Neuron (in vitro differentiated cells): ENCODE data around the gene MMP7.

Source experiments
- H2AFZ ChIP-seq: one replicate; pipeline ENCODE4 v1.6.1; 2013; ENCODE audit warnings: low read depth, mild to moderate bottlenecking, inconsistent platforms, low read length, moderate library complexity
- H3K27me3 ChIP-seq: one replicate; pipeline ENCODE4 v1.6.1; 2013; ENCODE audit warnings: low read length; ENCODE audit not compliant: insufficient read depth
- H3K36me3 ChIP-seq: one replicate; pipeline ENCODE4 v1.6.1; 2013; ENCODE audit warnings: low read length; ENCODE audit not compliant: insufficient read depth
- H3K4me1 ChIP-seq: one replicate; pipeline ENCODE4 v1.6.1; 2013; ENCODE audit warnings: low read length; ENCODE audit not compliant: insufficient read depth
- H3K4me3 ChIP-seq: 2 replicates; pipeline ENCODE4 v1.5.1; 2013; ENCODE audit warnings: mild to moderate bottlenecking, low read length, moderate library complexity
- H3K9me3 ChIP-seq: one replicate; pipeline ENCODE4 v1.6.1; 2013; ENCODE audit warnings: low read length

MMP7 gene, protein sequence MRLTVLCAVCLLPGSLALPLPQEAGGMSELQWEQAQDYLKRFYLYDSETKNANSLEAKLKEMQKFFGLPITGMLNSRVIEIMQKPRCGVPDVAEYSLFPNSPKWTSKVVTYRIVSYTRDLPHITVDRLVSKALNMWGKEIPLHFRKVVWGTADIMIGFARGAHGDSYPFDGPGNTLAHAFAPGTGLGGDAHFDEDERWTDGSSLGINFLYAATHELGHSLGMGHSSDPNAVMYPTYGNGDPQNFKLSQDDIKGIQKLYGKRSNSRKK

DNA sequence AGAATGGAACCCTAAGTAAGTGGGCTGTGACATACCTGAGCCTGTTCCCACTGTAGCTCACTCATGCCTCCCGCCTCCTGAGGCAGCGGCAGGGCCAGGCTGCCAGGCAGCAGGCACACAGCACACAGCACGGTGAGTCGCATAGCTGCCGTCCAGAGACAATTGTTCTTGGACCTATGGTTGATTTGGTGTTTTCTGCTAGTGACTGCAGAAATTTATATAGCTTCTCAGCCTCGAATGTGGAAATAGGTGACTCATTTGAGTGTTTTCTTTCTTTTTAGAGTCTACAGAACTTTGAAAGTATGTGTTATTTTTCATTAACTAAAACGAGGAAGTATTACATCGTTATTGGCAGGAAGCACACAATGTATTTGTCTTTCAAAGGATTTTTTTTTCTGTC, at the start of gene MMP7:
Gene MMP7 (minus strand): TSS at position 190 of the 400 bp plus-strand sequence. CDS start 47 bp downstream, at position 143.
- no peaks in the 10 kb centered on the region for H3K27me3 ChIP-seq

DNA sequence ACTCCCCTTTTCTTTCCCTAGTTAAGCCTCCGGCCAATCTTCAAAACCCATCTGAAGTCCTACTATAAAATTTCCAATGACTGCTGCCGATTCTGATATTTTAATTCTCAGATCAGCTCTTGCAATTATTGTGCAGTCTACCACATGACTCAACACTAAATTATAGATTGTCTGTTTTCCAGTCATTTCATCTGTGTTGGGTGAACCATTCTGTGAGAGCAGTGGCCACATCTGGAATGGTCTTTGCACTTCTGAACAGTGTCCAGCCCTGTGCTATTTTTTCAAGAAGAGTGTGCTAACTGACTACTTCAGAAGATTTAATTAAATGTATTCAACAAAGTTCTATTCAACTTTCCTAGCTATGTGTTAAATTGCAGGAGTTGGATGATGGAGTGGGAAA, 47.2 kb upstream of the MMP7 start:
- no peak overlapping the region for H3K4me3 ChIP-seq
- H3K9me3 ChIP-seq: no peaks in the 10 kb centered on the region
- H2AFZ ChIP-seq: no peak overlapping the region
- H3K36me3 ChIP-seq: no peaks in the 10 kb centered on the region
- no peaks in the 10 kb centered on the region for H3K27me3 ChIP-seq
- no peaks in the 10 kb centered on the region for H3K4me1 ChIP-seq

More for the DNA sequence above, at the start of gene MMP7:
- Histone ChIP-seq H3K4me3 (no peak within 1 kb of the TSS), H3K36me3 (no peaks in the 10 kb centered on the region), H2AFZ (no peak within 1 kb of the TSS), H3K4me1 (no peaks in the 10 kb centered on the region), H3K9me3 (no peaks in the 10 kb centered on the region)

DNA sequence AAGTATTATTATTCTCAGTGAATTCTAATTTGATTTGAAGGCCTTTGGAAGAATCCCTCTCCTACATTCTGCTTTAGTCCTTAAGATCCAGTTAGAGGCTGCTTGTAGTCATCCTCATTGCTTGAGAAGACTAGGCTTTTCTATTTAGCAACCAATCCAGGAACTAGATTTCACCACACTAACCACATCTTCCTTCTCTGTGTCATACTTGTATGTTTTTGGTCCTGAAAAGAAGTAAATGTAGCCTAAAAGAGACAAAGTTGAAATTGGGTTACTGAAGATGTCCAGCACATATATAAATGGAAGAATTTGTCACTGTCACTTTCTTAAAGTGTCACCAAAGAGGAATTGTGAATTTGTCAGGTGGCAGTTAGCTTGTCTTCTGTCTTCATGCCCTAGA, 46.6 kb upstream of the MMP7 start:
- Histone ChIP-seq H3K4me1 (no peaks in the 10 kb centered on the region), H3K9me3 (no peaks in the 10 kb centered on the region), H3K27me3 (no peaks in the 10 kb centered on the region), H3K4me3 (no peak overlapping the region), H2AFZ (no peak overlapping the region), H3K36me3 (no peaks in the 10 kb centered on the region)

DNA sequence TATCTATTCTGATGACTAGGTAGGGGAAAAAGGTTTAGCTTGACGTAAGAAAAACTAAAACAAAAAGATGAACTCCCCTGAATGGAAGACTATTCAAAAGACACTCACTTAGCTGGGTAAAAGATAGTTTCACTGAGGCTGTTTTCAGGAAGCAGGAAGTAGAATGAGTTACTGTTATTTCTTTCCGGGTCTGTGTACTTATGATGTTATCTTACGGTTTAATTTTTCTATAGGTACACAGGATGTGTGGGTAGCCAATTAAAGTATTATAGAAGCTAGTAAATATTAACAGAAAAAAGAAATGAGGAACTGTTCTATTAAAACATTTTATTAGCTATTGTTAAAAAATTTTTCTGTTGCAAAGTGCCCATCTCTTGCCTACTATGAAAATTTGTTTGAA, 45.8 kb upstream of the MMP7 start:
- Histone ChIP-seq H3K4me3 (no peak overlapping the region), H3K27me3 (no peaks in the 10 kb centered on the region), H3K36me3 (no peaks in the 10 kb centered on the region), H3K9me3 (no peaks in the 10 kb centered on the region), H2AFZ (no peak overlapping the region), H3K4me1 (no peaks in the 10 kb centered on the region)

DNA sequence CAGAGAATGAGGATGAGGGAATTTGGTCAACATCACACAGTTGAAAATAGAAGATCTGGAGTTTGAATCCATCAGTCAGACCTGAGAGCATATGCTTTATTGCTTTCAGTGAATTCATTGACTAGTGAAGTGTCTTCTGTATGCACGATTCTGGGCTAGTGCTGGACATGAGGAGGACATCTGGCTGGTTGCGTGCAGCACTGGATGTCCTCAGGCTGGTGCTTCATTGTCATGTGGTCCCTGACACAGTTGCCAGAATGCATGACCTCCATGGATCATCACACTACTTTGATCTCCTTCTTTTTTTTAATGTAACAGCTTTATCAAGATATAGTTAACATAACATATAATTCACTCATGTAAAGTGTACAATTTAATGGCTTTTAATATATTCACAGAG, 44.5 kb upstream of the MMP7 start:
- Histone ChIP-seq H3K27me3 (no peaks in the 10 kb centered on the region), H3K36me3 (no peaks in the 10 kb centered on the region), H3K9me3 (no peaks in the 10 kb centered on the region), H3K4me3 (no peak overlapping the region), H3K4me1 (no peaks in the 10 kb centered on the region), H2AFZ (no peak overlapping the region)

DNA sequence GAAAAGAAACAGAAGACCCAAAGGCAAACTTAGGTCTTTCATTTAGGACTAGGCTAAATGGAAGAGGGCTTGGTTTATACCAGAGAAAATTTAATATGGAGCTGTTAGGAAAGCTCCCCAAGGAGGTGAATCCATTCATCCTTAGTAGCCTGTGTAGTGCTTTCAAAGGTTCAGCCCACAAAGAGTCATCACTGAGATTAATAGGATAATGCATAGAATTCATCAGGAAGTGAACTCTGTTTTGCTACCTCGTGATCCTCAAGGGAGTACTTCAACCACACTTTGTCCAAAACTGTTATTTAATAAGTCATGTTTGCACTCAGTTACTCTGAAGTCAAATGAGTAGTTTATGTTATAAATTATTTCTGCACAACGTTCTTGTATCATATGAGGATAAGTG, 43.3 kb upstream of the MMP7 start:
- no peak overlapping the region for H2AFZ ChIP-seq
- no peaks in the 10 kb centered on the region for H3K36me3 ChIP-seq
- H3K9me3 ChIP-seq: no peaks in the 10 kb centered on the region
- no peak overlapping the region for H3K4me3 ChIP-seq
- H3K4me1 ChIP-seq: no peaks in the 10 kb centered on the region
- H3K27me3 ChIP-seq: no peaks in the 10 kb centered on the region

DNA sequence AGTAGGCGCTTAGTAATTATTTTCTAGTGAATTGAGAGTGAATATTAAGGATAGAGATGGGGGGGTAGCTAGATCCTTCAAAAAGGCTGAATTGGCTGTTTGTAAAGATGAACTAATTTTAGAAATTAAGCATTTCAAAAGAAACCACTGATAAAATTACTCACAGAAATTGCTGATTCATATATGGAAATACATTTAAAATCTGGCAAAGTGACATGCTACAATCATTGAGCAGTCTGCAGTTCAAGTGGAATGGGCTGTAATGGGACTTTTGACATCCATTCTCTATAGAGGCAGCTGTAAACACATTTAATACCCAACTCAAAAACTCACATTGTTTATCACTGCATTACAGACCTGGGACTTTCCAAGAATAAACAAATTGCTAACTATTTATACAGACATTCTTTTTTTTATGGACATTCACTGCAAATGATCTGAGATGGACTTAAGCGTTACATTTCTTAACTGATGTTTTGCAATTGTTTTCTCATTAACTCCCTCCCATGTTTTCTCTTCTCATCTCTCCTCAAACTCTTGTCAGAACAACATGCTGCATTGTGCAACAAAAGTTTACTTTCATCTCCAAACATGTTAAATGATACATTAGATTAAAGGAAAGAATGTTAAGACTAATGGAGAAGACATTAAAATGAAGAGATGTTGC, 42.1 kb upstream of the MMP7 start:
- H2AFZ ChIP-seq: no peak overlapping the region
- H3K4me1 ChIP-seq: no peaks in the 10 kb centered on the region
- no peaks in the 10 kb centered on the region for H3K27me3 ChIP-seq
- no peaks in the 10 kb centered on the region for H3K9me3 ChIP-seq
- no peak overlapping the region for H3K4me3 ChIP-seq
- H3K36me3 ChIP-seq: no peaks in the 10 kb centered on the region

DNA sequence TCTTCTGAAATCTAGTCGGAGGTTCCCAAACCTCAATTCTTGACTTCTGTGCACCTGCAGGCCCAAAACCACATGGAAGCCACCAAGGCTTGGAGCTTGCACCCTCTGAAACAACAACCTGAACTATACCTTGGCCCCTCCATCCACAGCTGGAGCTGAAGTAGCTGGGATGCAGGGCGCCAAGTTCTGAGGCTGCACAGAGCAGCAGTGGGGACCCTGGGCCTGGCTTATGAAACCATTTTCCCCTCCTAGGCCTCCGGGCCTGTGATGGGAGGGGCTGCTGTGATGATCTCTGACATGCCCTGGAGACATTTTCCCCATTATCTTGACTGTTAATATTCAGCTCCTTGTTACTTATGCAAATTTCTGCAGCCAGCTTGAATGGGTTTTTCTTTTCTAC, 38.3 kb upstream of the MMP7 start:
- H3K4me3 ChIP-seq: no peak overlapping the region
- no peak overlapping the region for H2AFZ ChIP-seq
- no peaks in the 10 kb centered on the region for H3K27me3 ChIP-seq
- no peaks in the 10 kb centered on the region for H3K4me1 ChIP-seq
- H3K36me3 ChIP-seq: no peaks in the 10 kb centered on the region
- no peaks in the 10 kb centered on the region for H3K9me3 ChIP-seq

DNA sequence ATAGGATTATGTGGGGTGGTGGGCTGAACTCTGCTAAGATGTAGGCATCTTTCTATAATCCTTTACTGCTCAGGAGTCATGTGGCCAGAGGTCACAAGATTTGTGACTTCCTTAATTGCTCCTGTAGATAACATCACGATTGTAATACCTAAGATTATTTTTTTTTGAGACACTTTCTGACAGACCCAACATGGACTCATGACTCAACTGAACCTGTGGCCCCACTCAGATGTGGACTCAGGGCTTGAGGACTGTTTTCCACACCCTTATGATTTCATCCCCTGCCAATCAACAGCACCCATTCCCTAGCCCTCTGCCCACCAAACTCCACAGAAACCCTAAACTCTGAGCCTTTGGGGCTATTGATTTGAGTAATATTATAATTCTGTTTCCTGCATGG, 35.6 kb upstream of the MMP7 start:
- no peaks in the 10 kb centered on the region for H3K36me3 ChIP-seq
- no peaks in the 10 kb centered on the region for H3K27me3 ChIP-seq
- H2AFZ ChIP-seq: no peak overlapping the region
- no peaks in the 10 kb centered on the region for H3K9me3 ChIP-seq
- H3K4me1 ChIP-seq: no peaks in the 10 kb centered on the region
- no peak overlapping the region for H3K4me3 ChIP-seq

DNA sequence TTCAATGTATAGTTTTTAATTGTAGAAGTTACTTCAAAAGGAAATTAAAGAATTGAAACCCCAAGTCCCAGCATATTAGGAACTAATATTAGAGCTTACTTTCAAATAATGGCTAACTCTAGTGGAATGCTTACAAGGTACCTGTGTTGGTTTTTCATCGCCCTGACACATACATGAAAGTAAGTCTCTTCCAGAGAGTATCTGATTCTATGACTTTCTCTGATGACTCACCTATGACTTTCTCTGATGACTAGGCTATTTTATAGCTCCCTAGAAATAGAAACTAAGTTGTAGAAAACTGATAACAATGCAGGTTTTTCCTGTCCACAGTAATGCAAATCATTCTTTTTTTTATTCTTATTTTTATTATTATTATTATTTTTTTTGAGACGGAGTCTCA, 33.6 kb upstream of the MMP7 start:
- H3K36me3 ChIP-seq: no peaks in the 10 kb centered on the region
- no peak overlapping the region for H2AFZ ChIP-seq
- no peaks in the 10 kb centered on the region for H3K27me3 ChIP-seq
- H3K9me3 ChIP-seq: no peaks in the 10 kb centered on the region
- no peak overlapping the region for H3K4me3 ChIP-seq
- no peaks in the 10 kb centered on the region for H3K4me1 ChIP-seq

DNA sequence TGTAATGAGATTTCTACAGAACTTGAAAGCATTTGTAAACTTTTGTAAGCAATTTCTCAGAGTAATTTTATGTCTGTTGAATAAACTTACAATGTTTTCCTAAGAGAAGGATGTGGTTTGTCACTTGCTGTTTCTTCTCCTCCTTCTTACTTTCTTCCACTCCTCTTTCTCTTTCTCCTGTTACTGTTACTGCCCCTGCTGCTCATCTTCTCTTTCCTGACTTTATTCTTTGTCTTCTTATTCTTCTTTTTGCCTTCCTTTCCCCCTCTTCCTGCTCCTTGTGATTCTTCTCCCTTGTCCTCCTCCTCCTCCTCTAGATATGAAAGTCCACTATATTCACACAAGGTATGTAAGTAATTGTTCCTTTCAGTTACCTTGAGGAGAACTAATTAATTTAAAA, 31.1 kb upstream of the MMP7 start:
- H3K27me3 ChIP-seq: no peaks in the 10 kb centered on the region
- H3K9me3 ChIP-seq: no peaks in the 10 kb centered on the region
- H3K4me1 ChIP-seq: no peaks in the 10 kb centered on the region
- H2AFZ ChIP-seq: no peak overlapping the region
- H3K4me3 ChIP-seq: no peak overlapping the region
- no peaks in the 10 kb centered on the region for H3K36me3 ChIP-seq

DNA sequence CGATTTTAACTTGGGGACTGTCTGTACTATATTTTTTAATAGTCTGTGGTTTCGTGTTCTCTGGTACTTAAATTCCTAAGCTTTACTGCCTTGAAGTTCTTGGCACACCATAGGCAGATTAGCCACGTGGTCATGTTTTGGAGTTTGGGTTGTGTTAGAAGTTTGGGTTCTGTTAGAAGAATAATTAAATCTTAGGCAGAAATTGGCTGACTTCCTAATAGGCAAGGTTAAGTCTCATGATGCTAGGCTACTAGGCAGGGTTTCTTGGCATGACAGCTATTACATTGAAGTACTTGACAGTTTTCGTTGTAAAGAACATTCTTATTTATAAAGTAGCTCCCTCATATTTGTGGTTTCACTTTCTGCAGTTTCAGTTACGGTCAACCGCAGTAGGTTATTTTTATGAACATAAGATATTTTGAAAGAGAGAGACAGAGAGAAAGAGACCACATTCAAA, 30.0 kb upstream of the MMP7 start:
- Histone ChIP-seq H3K9me3 (no peaks in the 10 kb centered on the region), H2AFZ (no peak overlapping the region), H3K4me1 (no peaks in the 10 kb centered on the region), H3K36me3 (no peaks in the 10 kb centered on the region), H3K4me3 (no peak overlapping the region), H3K27me3 (no peaks in the 10 kb centered on the region)

DNA sequence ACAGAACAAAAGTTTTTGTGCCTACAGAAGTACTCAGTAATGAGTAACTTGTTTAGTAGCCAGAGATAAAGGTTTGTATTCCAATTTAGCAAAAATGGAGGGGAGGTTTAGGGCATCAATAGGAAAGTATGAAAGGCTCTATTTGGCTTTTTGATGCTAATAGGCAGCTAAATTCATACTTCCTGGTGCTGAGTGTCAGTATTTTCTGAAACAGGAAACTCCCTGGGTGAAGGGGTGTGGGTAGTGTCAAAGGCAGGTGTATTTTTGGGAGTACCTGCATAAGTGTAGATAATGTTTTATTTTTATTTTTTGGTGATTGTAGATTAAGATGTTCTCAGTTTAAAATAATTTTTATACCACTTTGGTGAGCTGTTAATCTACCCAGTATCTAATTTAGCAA, 29.3 kb upstream of the MMP7 start:
- Histone ChIP-seq H3K4me1 (no peaks in the 10 kb centered on the region), H2AFZ (no peak overlapping the region), H3K27me3 (no peaks in the 10 kb centered on the region), H3K4me3 (no peak overlapping the region), H3K36me3 (no peaks in the 10 kb centered on the region), H3K9me3 (no peaks in the 10 kb centered on the region)

DNA sequence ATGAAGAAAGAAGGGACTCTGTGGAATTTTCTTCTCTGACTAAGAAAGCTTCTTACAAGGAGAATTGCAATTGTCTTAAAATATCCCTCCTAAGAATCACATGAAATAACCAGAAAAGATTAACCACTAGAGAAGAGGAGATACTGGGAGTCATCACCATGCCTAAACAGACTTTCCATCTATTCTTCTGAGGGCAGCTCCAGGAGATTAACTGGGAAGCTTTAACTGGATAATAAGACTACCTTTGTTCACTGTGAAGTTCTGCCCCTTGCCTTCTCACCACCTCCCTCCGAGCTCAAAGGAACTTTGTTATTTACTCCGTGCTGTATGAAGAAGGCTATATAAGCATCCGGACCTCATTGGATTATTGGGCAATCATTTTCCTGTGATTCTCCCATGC, 24.5 kb upstream of the MMP7 start:
- H2AFZ ChIP-seq: no peak overlapping the region
- H3K4me1 ChIP-seq: no peaks in the 10 kb centered on the region
- H3K27me3 ChIP-seq: no peaks in the 10 kb centered on the region
- no peaks in the 10 kb centered on the region for H3K36me3 ChIP-seq
- H3K4me3 ChIP-seq: no peak overlapping the region
- no peaks in the 10 kb centered on the region for H3K9me3 ChIP-seq
